ENCODE results near the gene PLCH1.

- TF ChIP-seq SP1 (IDR thresholded peaks at IDR 0.05; ENCODE audit: low read depth) = no peak
- TF ChIP-seq POLR2A (IDR thresholded peaks at IDR 0.05; ENCODE audit: borderline replicate concordance, extremely low read depth, insufficient read depth, insufficient read length) = no peak
- TF ChIP-seq CTCF (IDR thresholded peaks at IDR 0.05 in 2 of 3, conservative IDR thresholded peaks at IDR 0.05 in 1 of 3; ENCODE audit: borderline replicate concordance in 1 of 3, insufficient read depth in 1 of 3, low read depth in 2 of 3, low read length in 2 of 3) = no peak
- TF ChIP-seq EZH2 (IDR thresholded peaks at IDR 0.05) = no peak
- no peak for TF ChIP-seq POLR2AphosphoS5 (IDR thresholded peaks at IDR 0.05; ENCODE audit: low read depth, low read length)
- no peak for TF ChIP-seq TCF7L2 (IDR thresholded peaks at IDR 0.05; ENCODE audit: borderline replicate concordance, extremely low read depth, insufficient read depth, insufficient read length)
- no peak for TF ChIP-seq JUND (IDR thresholded peaks at IDR 0.05)
- no peak for TF ChIP-seq YY1 (IDR thresholded peaks at IDR 0.05; ENCODE audit: extremely low read depth, insufficient replicate concordance, low read depth, low read length)
- no peak for TF ChIP-seq ATF3 (IDR thresholded peaks at IDR 0.05)
Measured at GRCh38 chr3:155412904-155413303, 332.0 kb downstream of the PLCH1 start.
